ENCODE measurements around the gene XIRP1.
"Not testable (repeated sequence)": the region's sequence is repeated elsewhere in the genome, so short reads cannot be mapped to it uniquely, and the experiment has no call there.

The XIRP1 gene

DNA sequence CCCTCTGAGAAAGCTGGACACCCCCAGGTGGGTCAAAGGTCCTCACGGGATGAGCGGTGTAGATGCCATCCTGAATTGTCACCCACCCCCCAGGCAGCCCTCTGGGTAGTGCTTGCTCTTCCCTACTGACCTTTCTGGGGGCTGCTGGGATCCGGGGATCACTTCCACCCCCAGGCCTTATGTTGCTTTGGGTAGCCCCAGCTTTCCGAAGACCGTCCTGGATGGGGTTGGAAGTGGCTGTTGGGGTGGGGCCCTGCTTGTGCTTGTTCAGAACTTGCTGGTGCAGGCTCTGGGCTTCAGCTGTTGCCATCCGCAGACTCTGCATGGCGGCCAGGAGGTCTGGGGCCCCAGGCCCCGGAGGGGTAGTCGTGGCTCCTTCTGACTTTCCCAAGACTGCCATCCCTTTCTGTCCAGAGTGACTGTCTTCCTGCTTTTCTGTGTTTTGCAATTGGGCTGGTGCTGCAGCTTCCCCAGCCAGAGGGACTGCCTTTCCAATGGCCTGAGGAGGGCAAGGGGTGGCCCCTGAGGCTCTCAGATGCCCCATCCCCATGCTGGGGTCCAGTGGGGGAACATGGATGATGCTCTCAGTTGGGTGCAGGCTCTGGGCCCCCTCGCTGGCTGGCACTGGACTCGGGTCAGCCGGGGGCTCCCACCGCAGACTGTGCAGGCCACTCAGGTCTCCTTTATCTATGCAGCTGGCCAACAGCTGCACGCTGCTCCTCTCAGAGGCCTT is 6.3 kb downstream of the XIRP1 start:
- no peak for DNase-seq

GRCh38 chr3:39185326-39185958 is 7.0 kb downstream of the XIRP1 start:
- DNase-seq = no peak

DNA sequence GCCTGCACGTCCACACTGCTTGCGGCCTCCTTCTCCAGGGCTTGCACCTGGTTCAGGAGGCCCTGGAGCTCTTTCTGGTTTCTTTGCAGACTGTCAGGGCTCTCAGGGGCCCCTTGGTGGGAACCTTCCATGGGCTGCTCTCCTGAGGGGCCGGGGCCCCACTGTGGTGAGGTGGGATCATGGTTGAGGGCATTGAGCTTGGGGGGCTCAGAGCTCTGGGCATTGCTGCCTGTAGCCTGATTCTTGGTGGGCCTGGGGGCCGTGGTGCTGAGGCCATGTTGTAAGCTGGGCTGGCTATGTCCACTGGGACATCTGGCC is 7.5 kb downstream of the XIRP1 start:
- DNase-seq = no peak

DNA sequence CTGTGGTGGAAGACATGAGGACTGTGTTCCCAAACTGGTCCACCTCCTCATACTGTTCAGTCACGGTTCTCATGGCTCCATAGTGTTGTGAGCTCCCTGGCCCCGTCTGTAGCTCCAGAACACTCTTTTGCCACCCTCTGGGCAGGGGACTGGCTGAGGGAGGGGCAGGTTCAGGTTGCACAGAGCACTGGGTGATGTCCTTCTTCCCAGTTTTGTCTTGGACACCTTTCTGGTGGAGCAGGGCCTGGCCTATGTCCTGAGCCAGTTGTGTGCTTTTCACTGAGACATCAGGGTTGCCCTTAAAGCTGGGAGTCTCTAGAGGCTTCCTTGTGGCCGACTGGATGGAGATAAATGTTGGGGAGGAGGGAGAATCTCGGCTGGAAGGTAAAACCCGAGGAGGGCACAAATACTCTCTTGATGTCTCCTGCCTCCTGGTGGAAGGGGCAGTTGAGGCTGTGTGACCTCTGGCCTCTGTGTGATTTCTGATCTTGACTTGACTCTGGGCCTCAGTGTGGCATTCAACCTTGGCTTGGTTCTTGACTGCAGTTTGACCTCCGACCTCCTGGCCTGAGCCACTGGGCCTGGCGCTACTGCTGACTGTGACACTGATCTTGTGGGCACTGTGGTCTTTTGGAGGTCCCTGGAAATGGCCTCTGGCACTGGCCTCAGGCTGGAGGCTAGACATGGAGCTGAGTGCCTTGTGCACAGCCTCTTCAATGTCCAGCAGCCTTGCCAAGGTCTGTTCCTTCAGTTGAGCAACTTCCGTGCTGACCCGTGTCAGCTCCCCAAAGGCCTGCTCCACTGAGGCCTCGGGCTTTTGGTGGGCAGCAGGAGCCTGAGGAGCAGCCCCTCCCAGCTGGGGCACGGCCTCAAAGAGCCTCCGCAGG is 8.1 kb downstream of the XIRP1 start:
- no peak for DNase-seq

DNA sequence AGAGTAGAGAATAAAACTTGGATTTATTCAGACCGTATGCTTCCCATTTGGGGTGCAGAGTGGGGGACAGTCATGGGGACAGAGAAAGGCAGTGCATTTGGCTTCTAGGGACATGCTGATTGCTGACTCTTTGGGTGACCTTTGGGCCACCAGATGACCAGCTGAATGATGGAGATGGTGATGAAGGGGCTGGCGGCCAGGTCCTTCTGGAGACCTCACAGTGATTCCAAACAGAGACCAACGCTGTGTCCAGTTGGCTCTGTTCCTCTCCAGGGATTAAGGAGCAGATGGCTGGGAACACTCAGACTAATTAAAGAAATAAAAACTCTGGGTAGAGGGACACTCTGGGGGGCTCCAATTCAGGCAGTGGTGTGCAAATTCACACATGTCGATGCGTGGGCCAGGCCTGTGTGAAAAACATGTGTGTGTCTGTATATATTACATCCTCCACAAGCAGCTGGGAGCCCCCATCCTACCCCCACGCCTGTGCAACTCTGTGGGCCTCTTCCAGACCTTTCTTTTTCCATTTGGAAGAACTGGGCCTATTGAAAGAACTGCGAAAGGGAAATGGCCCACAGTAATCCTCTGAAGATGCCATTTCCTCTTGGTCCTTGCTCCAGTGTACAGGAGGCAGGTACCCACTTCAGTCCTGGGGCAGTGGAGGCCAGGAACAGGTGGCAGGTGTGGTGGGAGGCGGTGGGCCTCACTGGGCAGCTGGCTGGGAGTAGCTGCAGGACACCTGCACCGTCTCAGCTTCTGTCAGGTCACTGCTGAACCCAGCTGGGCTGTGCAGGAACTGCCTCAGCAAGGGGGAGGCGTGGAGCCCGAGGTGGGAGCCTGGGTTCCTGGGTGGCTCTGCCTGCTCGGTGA is 8.9 kb downstream of the XIRP1 start:
- DNase-seq = no peak

- DNase-seq = no peak
These were observed 10.7 kb downstream of the XIRP1 start for GRCh38 chr3:39181408-39182335.

- DNase-seq = peak; percentile 94
These were observed 11.6 kb downstream of the XIRP1 start for GRCh38 chr3:39180546-39181346.

- no peak for DNase-seq
These were observed 12.2 kb downstream of the XIRP1 start for GRCh38 chr3:39180183-39180545.

- DNase-seq = no peak
These were observed 13.8 kb downstream of the XIRP1 start for GRCh38 chr3:39178553-39178952.

- peak; percentile 75 for DNase-seq
These were observed 14.6 kb downstream of the XIRP1 start for GRCh38 chr3:39177708-39178332.

- DNase-seq = no peak
These were observed 16.2 kb downstream of the XIRP1 start for GRCh38 chr3:39176025-39176714.

DNA sequence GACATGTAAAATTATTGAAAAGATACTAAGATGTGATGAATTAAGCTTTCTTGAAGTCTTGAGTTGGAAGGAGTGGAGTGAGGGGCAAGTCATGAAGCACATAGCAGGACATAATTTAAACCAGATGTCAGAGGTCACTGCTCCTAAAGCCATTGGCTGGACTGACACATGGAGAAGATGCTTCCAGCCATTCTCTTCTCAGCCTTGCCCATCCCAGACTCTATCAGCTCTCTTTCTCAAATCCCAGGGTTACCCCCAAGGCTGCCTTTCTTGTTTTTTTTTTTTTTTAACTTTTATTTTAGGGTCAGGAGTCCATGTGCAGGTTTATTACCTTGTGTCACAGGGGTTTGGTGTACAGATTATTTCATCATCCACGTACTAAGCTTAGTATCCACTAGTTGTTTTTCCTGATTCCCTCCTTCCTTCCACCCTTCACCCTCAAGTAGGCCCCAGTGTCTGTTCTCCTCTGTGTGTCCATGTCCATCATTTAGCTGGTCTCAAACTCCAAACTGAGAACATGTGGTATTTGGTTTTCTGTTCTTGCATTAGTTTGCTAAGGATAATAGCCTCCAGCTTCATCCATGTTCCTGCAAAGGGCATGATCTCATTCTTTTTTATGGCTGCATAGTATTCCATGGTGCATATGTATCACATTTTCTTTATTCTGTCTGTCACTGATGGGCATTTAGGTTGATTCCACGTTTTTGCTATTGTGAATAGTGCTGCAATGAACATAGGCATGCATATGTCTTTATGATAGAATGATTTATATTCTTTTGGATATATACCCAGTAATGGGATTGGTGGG is 18.9 kb downstream of the XIRP1 start:
- no peak for DNase-seq

- no peak for DNase-seq
These were observed 20.5 kb downstream of the XIRP1 start for GRCh38 chr3:39171860-39172259.

GRCh38 chr3:39170877-39171276 is 21.5 kb downstream of the XIRP1 start:
- DNase-seq = not testable (repeated sequence)

DNA sequence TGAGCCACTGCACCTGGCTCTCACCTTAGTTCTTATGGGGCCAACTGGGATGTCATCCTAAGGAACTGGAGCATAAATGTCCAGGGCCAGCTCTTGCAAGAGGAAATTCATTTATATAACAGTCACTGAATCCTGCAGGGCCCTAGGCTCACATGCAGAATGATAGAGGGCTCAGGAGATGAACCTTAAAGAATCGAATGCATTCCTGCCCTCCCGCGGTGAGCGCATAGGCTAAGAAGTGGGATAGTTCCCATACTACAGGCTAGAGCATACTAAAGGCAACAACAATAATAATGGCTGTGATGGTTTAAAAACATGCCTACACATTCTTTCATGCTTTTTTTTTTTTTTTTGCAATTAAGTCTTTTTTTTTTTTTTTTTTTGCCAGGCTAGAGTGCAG is 21.9 kb downstream of the XIRP1 start:
- no peak for DNase-seq

DNA sequence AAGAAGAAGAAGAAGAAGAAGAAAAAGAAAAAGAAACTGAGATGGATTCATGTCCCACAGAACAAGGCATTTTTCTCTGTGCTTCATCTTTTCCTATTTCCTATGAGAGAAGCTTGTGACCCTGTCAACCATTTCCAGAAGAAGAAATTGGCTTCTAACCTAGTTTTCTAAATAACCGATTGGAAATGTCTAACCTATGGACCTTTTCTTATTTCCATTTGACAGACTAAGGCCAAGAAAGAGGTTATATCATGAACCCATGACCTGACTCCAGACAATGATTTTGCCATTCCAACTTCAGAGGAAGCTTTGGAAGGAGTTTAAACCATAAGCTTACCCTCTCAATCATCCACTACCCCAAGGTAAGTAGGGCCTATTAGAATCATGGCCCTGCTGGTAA is 22.7 kb downstream of the XIRP1 start:
- no peak for DNase-seq

- no peak for DNase-seq
These were observed 24.1 kb downstream of the XIRP1 start for GRCh38 chr3:39168156-39168780.

DNA sequence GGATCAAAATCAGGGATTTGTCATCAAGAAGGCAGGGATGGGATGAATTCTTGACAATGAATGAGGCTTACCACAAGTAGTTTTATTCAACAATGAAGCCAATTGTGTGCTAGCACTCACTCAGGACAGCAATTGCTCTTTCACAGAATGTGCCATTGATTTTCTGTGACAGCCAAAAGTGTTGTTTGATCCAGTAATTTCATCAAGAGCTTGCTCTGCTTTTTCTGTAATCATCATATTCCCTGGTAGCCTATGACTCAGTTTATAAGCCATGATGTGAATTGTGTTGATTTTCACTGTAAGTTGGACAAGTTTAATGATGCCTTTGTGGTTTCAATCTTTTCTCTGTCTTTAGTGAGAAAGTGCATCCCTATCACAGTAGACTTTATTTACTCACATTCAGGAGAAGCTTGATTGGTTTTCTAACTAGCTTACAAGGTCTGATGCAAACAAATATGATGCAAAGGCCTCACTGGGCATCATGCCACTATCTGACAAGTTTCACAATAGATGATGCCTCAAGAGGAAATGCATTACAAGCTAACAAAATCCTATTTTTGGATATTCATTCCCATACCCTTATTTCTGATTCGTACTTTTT is 25.4 kb downstream of the XIRP1 start:
- peak; percentile 35 for DNase-seq
